MCF 10A (cell line): ENCODE results near the gene RBFOX1. TPM values are rescaled to one million over a fixed set of nuclear protein-coding genes. Genes with fewer than 3 reads are reported as not detected.

Source experiments
- BruUV-seq: library from RNA; stranded (reverse); fragments of 400-500 nt; replicated peaks from 2 replicates; lab custom pipeline; 2021; lab: Mats Ljungman, UMichigan
- CTCF ChIA-PET: fragments of 300-600 bp; sonication (Branson Sonifier 250); formaldehyde crosslinking; extraction: SDS; loops from one replicate; lab custom pipeline; 2021; ENCODE audit warnings: antibody characterized with exemption, inconsistent platforms; lab: Yijun Ruan, JAX
- POLR2A ChIA-PET: fragments of 300-600, 350-650 bp; sonication (Branson Sonifier 250); formaldehyde crosslinking; extraction: SDS; loops from one replicate; lab custom pipeline; 2020; ENCODE audit warnings: antibody characterized with exemption, inconsistent platforms; lab: Yijun Ruan, JAX
- DNase-seq: peaks from one replicate; pipeline ENCODE4 v3.0.0-alpha.2; 2018; ENCODE audit not compliant: unreplicated experiment
- H3K27ac Mint-ChIP-seq: one replicate; pipeline ENCODE4 v1.8.0; 2022; ENCODE audit warnings: mild to moderate bottlenecking, low read depth, mixed read lengths; ENCODE audit not compliant: unreplicated experiment
- H3K27me3 Mint-ChIP-seq: one replicate; pipeline ENCODE4 v1.8.0; 2022; ENCODE audit warnings: mixed read lengths; ENCODE audit not compliant: insufficient read depth, unreplicated experiment
- H3K36me3 Mint-ChIP-seq: one replicate; pipeline ENCODE4 v1.8.0; 2022; ENCODE audit warnings: mild to moderate bottlenecking, moderate library complexity, mixed read lengths; ENCODE audit not compliant: insufficient read depth, unreplicated experiment
- H3K4me1 Mint-ChIP-seq: one replicate; pipeline ENCODE4 v1.8.0; 2022; ENCODE audit warnings: mixed read lengths; ENCODE audit not compliant: insufficient read depth, unreplicated experiment
- H3K4me3 Mint-ChIP-seq: one replicate; pipeline ENCODE4 v1.8.0; 2022; ENCODE audit warnings: mild to moderate bottlenecking, moderate library complexity, mixed read lengths; ENCODE audit not compliant: unreplicated experiment
- H3K9me3 Mint-ChIP-seq: one replicate; pipeline ENCODE4 v1.8.0; 2022; ENCODE audit warnings: mixed read lengths; ENCODE audit not compliant: unreplicated experiment
- intact Hi-C: fragments of 100-400 bp; cut with micrococcal nuclease; formaldehyde crosslinking; loops from 2 replicates; pipeline ENCODE4 v1.14.1; 2022
- total RNA-seq: library from RNA; stranded (reverse); gene quantifications from 2 replicates; pipeline ENCODE4 v1.2.3, GENCODE V29; 2022
- TF ChIP-seq, protein P1 (sequence below): fragments of 200-600 bp; IDR thresholded peaks from one replicate; pipeline ENCODE4 v1.8.0; 2022; ENCODE audit warnings: antibody characterized with exemption, mild to moderate bottlenecking; ENCODE audit not compliant: unreplicated experiment

Gene RBFOX1
- total RNA-seq, 1 experiment from 2014 or later: not detected

DNA sequence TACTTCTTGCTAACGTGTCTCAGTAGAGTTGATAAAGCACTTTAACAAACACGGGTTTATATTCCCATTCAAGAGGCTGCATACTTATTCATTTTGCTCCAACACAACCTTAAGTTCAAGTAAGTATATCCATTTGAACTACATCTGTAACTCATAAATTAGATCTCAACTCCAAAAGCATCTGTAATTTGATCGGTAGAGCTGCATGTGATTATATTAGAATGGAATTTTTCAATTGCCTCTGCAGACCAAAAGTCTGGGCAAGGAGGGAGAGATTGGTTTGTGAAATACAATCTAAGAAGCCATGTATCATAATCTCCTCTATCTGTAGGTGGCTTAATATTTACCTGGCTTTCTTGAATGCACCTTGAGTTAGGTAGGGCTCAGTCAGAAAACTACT is 371.0 kb downstream of the RBFOX1 start:
- DNase-seq: no peak
- TF ChIP-seq, protein P1, sequence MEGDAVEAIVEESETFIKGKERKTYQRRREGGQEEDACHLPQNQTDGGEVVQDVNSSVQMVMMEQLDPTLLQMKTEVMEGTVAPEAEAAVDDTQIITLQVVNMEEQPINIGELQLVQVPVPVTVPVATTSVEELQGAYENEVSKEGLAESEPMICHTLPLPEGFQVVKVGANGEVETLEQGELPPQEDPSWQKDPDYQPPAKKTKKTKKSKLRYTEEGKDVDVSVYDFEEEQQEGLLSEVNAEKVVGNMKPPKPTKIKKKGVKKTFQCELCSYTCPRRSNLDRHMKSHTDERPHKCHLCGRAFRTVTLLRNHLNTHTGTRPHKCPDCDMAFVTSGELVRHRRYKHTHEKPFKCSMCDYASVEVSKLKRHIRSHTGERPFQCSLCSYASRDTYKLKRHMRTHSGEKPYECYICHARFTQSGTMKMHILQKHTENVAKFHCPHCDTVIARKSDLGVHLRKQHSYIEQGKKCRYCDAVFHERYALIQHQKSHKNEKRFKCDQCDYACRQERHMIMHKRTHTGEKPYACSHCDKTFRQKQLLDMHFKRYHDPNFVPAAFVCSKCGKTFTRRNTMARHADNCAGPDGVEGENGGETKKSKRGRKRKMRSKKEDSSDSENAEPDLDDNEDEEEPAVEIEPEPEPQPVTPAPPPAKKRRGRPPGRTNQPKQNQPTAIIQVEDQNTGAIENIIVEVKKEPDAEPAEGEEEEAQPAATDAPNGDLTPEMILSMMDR: no peak
- intact Hi-C loops: no loop called here
- ChIA-PET CTCF (no interaction called here), POLR2A (no interaction called here)
- H3K27ac Mint-ChIP-seq: no peak overlapping the region
- no TSS peak for BruUV-seq
- peaks cover 13% of the 10 kb centered on the region for H3K9me3 Mint-ChIP-seq
- no peaks in the 10 kb centered on the region for H3K27me3 Mint-ChIP-seq
- no peaks in the 10 kb centered on the region for H3K36me3 Mint-ChIP-seq
- H3K4me1 Mint-ChIP-seq: no peaks in the 10 kb centered on the region
- no peak overlapping the region for H3K4me3 Mint-ChIP-seq

GRCh38 chr16:7705885-7706284 is 373.2 kb downstream of the RBFOX1 start:
- Mint-ChIP-seq H3K4me1 (no peaks in the 10 kb centered on the region), H3K27ac (no peak overlapping the region), H3K9me3 (peaks cover 20% of the 10 kb centered on the region), H3K36me3 (no peaks in the 10 kb centered on the region), H3K4me3 (no peak overlapping the region), H3K27me3 (no peaks in the 10 kb centered on the region)
- POLR2A ChIA-PET: no interaction called here
- intact Hi-C loops: no loop called here
- TF ChIP-seq, protein P1: no peak
- no TSS peak for BruUV-seq
- CTCF ChIA-PET: no interaction called here
- no peak for DNase-seq

GRCh38 chr16:7709186-7709585 is 376.5 kb downstream of the RBFOX1 start:
- no TSS peak for BruUV-seq
- no peak for DNase-seq
- H3K27me3 Mint-ChIP-seq: no peaks in the 10 kb centered on the region
- H3K4me3 Mint-ChIP-seq: no peak overlapping the region
- intact Hi-C loops: no loop called here
- H3K9me3 Mint-ChIP-seq: peaks cover 30% of the 10 kb centered on the region
- POLR2A ChIA-PET: no interaction called here
- TF ChIP-seq, protein P1: no peak
- H3K27ac Mint-ChIP-seq: no peak overlapping the region
- CTCF ChIA-PET: no interaction called here
- no peaks in the 10 kb centered on the region for H3K36me3 Mint-ChIP-seq
- H3K4me1 Mint-ChIP-seq: no peaks in the 10 kb centered on the region

DNA sequence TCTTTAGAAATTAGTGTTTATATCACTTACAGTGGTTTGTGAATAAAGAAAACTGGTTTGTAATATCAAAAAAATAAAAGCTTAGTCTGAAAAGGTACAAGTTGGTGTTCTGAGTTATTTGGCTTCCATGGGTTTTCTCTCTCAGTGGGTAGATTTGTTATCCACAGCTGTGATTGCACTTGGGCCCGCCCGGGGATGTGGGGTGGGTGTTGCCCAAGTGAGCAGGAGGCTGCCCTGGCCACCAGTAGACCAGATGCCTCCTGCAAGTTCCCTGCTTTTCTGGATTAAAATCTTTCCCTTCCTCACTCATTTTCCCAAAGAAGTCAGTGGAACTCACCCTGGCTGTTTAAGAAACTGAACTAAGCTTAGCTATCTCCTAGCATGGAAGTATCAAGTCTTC is 380.6 kb downstream of the RBFOX1 start:
- no peak overlapping the region for H3K27ac Mint-ChIP-seq
- POLR2A ChIA-PET: no interaction called here
- intact Hi-C loops: no loop called here
- peaks cover 16% of the 10 kb centered on the region for H3K9me3 Mint-ChIP-seq
- TF ChIP-seq, protein P1: no peak
- H3K4me1 Mint-ChIP-seq: no peaks in the 10 kb centered on the region
- DNase-seq: no peak
- no peaks in the 10 kb centered on the region for H3K27me3 Mint-ChIP-seq
- CTCF ChIA-PET: interaction anchor here (0.6 kb wide), 1 partner anchor 603 kb away, joined by 4 read pairs; no protein-coding TSS in a partner anchor
- BruUV-seq: no TSS peak
- H3K36me3 Mint-ChIP-seq: no peaks in the 10 kb centered on the region
- no peak overlapping the region for H3K4me3 Mint-ChIP-seq
